Lower leg skin (tissue), 4 donors: Measurements from ENCODE around the gene TGFA. TPM values are rescaled to one million over a fixed set of nuclear protein-coding genes. Genes with fewer than 3 reads are reported as not detected.
A peak's percentile ranks its signal among the peaks of the same experiment; 100 is the strongest.

Experiments
- DNase-seq, 2 donors: peaks; one replicate each; pipeline ENCODE4 v3.0.0-alpha.2; 2019; ENCODE audit warnings: low spot score in 2 of 2
- H3K4me3 ChIP-seq: fragments of 200-600 bp; sonication (generic); 2 replicates; pipeline ENCODE4 v1.5.1; 2017; ENCODE audit warnings: mild to moderate bottlenecking, low read depth; ENCODE audit not compliant: poor library complexity, severe bottlenecking
- CTCF ChIP-seq, 3 donors: fragments of 450-650 bp; IDR thresholded peaks; one replicate each; pipeline ENCODE4 v1.5.1; 2016; ENCODE audit warnings: antibody characterized with exemption in 3 of 3, mild to moderate bottlenecking in 3 of 3, moderate library complexity in 2 of 3
- POLR2A ChIP-seq, 2 donors: fragments of 450-650 bp; IDR thresholded peaks; one replicate each; pipeline ENCODE4 v1.6.1; 2016 to 2017; ENCODE audit warnings: antibody characterized with exemption in 2 of 2, mild to moderate bottlenecking in 1 of 2, moderate library complexity in 1 of 2
- WGBS, 2 donors: methylation state at CpG; one replicate each; pipeline ENCODE4 v1.1.5; 2018; 5-methylcytosine and 5-hydroxymethylcytosine counted together
- intact Hi-C: fragments of 100-400 bp; cut with DNase I; formaldehyde crosslinking; loops from one replicate; pipeline ENCODE4 v1.15.0; 2023; ENCODE audit warnings: low total_unique reads
- total RNA-seq, 4 donors: library from RNA; depleted of rRNA; stranded (reverse); fragments of >200 nt; gene quantifications; one replicate each; pipeline ENCODE4 v1.1.0, GENCODE V29; 2016

TGFA gene
- total RNA-seq, 4 donors from 2014 or later, result 56.5 to 78.3 (median 65.0) TPM

DNA sequence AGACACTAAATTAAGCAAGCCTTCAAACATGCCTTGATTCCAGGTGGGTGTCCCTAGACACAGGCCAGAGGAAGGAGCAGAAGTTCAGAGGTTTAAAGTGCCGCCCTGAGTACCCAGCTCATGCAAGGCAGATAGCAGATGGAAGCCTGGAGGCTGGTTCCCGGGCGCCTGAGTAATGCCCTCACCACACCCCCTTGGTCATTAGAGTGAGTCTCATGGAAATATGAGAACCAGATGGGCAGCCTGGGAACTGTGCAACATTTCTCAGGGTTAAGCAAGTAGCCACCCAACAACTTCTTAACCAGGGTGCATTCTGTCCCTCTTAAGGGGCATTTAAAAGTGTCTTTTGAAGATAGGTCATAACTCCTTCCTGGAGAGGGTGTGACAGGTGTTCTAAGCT is 44.1 kb downstream of the TGFA start:
- intact Hi-C loops, result no loop called here
- no peak overlapping the region for H3K4me3 ChIP-seq
- WGBS, 2 donors, result 54 to 72% methylated on average over 3 of the region's 3 CpGs
- TF ChIP-seq CTCF (IDR thresholded peaks at IDR 0.05), result no peak
- no peak for TF ChIP-seq POLR2A (IDR thresholded peaks at IDR 0.05)
- DNase-seq, result peak in 1 of 2 donors; percentile 70

DNA sequence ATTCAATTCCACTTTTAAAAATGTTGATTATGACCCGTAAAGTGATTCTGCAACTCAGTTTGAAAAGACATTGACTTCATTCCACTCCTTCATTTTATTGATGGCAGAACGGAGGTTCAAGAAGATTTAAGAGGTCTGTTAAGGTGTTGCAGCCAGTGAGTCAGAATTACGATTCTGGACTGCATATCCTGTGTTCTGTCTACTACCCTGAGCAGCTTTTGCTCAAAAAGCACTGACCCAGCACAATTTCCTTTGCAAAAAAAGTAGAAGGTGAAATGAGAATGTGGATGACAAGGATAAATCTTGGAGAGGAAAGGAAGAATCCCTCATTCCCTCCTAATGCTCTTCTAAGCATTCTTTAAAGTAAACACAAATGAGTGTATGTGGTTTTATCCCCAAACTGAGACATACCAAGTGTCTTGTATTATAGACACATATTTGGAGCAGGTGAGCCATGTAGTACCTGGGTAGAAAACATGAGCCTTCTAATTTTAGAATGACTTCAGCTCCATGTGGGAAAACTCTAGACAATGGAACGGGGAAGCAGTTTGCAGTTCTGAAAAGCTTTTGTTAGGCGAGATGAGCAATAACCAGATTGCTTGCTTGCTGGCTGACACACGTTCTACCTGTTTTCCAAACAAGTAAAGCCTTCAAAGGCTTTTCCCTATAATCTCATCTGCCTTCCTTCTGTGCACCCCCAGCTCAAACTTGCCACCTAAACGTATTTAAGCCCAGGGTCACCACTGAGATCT is 44.7 kb downstream of the TGFA start:
- intact Hi-C loops, result no loop called here
- TF ChIP-seq POLR2A (IDR thresholded peaks at IDR 0.05) (no peak), CTCF (IDR thresholded peaks at IDR 0.05) (no peak)
- 51 to 65% methylated on average over 7 of the region's 7 CpGs for WGBS, 2 donors
- H3K4me3 ChIP-seq, result no peak overlapping the region
- peak in 1 of 2 donors; percentile 14 for DNase-seq

DNA sequence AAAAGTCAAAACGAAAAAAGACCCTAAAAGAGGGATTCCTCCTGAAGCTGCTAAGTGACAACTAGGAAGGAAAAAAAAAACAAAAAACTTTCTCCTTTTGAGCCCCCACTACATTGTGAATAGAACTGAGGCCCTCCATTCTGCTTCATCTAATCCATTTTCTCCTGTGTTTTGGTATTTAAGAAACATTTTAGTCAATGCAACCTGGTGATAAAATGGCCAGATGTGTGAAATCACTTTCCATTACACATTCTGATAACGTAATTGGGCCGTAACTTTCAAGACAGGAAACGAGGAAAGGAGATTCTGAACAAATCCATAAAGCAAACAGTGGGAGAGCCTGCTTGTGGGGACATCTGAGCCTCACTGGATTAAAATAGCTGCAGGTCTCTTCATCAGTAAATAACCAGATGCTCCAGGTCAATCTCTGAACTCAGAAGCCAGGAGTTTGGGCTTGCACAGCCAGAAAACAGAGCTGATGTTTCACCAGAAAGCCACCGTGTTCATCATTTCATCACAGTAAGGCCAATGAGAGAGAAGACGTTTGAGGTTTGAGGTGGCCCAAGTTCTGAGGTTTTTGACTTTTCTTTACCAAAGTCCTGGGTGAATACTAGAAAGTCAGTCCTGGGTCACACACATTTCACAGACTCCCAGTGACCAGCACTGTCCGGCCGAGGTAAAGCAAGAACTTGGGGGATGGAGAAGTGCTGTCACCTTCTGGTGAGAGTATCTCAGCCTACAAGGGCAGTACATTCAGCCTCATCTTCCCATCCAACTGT is 47.8 kb downstream of the TGFA start:
- intact Hi-C loops, result no loop called here
- 79 to 89% methylated on average over 8 of the region's 8 CpGs for WGBS, 2 donors
- DNase-seq, result no peak

DNA sequence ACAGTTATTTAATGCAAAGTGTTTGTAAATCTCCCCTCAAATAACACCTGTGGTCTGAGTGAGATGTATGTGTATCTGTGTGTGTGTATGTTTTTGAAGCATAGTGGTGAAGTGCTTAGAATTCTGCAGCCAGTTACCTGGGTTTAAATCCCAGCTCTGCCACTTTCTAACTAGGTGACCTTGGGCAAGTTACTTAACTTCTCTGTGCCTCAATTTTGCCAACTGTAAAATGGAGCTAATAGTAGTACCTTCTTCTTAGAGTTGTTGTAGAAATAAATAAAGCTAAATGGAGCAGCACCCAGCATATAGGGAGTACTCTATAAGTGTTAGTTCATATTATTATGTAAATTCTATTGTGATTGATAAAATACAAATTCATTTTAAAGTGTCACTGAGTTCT is 48.9 kb downstream of the TGFA start:
- no peak for TF ChIP-seq POLR2A (IDR thresholded peaks at IDR 0.05)
- no peak for TF ChIP-seq CTCF (IDR thresholded peaks at IDR 0.05)
- intact Hi-C loops, result no loop called here
- no peak for DNase-seq
- no peak overlapping the region for H3K4me3 ChIP-seq

More for the DNA sequence above, 47.8 kb downstream of the TGFA start:
- no peak for TF ChIP-seq POLR2A (IDR thresholded peaks at IDR 0.05)
- H3K4me3 ChIP-seq, result no peak overlapping the region

- intact Hi-C loops, result no loop called here
- WGBS, 2 donors, result 79 to 90% methylated on average over 4 of the region's 4 CpGs
- TF ChIP-seq CTCF (IDR thresholded peaks at IDR 0.05), result no peak
- H3K4me3 ChIP-seq, result no peak overlapping the region
- DNase-seq, result no peak
Observed at GRCh38 chr2:70503896-70504295, 49.7 kb downstream of the TGFA start.

DNA sequence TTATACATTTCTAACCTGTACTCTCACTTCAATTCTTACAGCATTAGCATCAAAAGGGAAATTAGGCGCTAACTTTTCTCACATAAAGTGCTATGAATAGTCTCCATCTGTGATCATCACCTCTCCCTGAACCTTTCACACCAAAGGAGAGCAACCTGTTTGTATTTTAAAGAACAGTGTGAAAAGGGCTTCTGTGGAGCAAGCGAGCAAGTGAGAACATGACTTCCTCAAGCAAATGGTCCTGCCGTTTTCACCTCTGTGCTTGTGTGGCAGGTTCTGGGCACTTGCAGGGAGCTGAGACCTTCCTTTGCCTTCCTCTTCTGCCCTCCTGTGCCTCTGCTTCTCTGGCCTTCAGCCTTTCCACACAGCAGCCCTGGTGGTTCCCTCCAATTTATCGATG is 51.9 kb downstream of the TGFA start:
- no peak for TF ChIP-seq CTCF (IDR thresholded peaks at IDR 0.05)
- TF ChIP-seq POLR2A (IDR thresholded peaks at IDR 0.05), result no peak
- WGBS, 2 donors, result 73 to 76% methylated on average over 4 of the region's 4 CpGs
- H3K4me3 ChIP-seq, result no peak overlapping the region
- DNase-seq, result no peak
- intact Hi-C loops, result no loop called here
